Colonic mucosa (tissue), 4 donors: Measurements from ENCODE around the gene PHF21B. TPM values are rescaled to one million over a fixed set of nuclear protein-coding genes. Genes with fewer than 3 reads are reported as not detected.
A peak's percentile ranks its signal among the peaks of the same experiment; 100 is the strongest.

Experiments
- DNase-seq: peaks from one replicate; pipeline ENCODE4 v3.0.0-alpha.2; 2020
- H3K27ac ChIP-seq: fragments of 200-600 bp; one replicate; pipeline ENCODE4 v1.8.0; 2021
- H3K27me3 ChIP-seq: fragments of 200-600 bp; one replicate; pipeline ENCODE4 v1.8.0; 2021
- H3K36me3 ChIP-seq: fragments of 200-600 bp; one replicate; pipeline ENCODE4 v1.8.0; 2021
- H3K4me1 ChIP-seq: fragments of 200-600 bp; one replicate; pipeline ENCODE4 v1.8.0; 2021; ENCODE audit warnings: mild to moderate bottlenecking
- H3K4me3 ChIP-seq: fragments of 200-600 bp; one replicate; pipeline ENCODE4 v1.8.0; 2021
- H3K9ac ChIP-seq, 2 donors: one replicate each; pipeline ENCODE4 v1.7.0; 2013; ENCODE audit warnings: control low read depth in 2 of 2, low read depth in 2 of 2, low read length in 2 of 2
- H3K9me3 ChIP-seq: fragments of 200-600 bp; one replicate; pipeline ENCODE4 v1.8.0; 2021
- intact Hi-C: fragments of 100-400 bp; cut with DNase I; formaldehyde crosslinking; loops from one replicate; pipeline ENCODE4 v1.14.1; 2022
- total RNA-seq, 2 donors: library from RNA; stranded (reverse); fragmentation: NEBNext Ultra II Directional in 1 of 2; extraction: Animal tissue kit (Norgen Biotek cat#: 25700) in 1 of 2; gene quantifications; one replicate each; pipeline ENCODE4 v1.2.1, GENCODE V29; 2021
- TF ChIP-seq, protein P1 (sequence below): fragments of 200-600 bp; IDR thresholded peaks from one replicate; pipeline ENCODE4 v1.8.0; 2022; ENCODE audit warnings: antibody characterized with exemption, mild to moderate bottlenecking
- donor health status: healthy.
- donor health status: DM: no; HTN: no; CAD: no.
- donor health status: DM: no; HTN: no; CAD: no.

PHF21B gene
- not detected for total RNA-seq

DNA sequence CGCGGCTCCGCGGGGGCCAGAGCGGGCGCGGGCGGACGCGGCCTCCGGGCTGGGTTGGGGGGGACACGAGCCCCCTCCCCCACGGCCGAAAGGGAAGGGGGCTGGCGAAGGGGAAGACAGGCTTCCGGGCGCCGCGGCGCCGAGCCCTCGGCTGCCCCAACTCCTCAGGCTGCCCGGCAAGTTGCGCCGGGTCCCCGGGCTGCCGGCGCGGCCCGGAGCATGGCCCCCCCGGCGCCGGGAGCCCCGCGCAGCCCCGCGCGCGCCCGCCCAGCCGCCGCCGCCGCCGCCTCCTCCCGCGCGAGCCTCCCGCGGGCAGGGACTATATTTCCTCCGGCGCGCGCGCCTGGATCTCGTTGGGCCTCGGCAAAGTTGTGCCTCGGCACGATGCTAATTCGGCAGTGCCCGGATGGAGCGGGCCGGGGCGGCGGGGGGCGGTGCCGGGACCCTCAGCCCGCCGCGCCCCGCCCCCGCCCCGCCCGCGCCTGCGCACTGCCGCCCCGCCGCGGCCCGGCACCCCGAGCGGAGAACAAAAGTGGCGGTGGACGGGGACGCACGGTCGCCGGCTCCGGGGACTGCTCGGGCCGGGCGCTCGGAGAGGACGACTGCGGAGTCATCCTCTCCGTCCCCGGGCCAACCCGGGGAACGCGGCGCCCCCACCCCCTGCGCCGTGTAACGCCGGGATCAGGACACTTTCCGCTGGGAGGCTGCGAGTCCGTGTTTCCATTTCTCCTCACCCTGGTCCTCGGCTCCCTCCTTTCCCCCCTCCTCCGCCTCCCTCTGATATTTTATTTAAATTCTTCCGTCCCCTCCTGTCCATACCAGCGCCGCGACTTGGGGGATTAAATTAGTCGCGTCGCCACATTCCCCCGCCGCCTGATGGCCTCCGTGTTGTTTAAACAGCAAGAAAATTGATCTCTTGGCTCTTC lies at the start of gene PHF21B:
Gene PHF21B (minus strand): TSS at position 400 of the 926 bp plus-strand sequence. CDS start 456 bp downstream, outside the sequence.
- no peaks in the 10 kb centered on the region for H3K4me1 ChIP-seq
- peak within 1 kb of the TSS; percentile 11 for H3K4me3 ChIP-seq
- intact Hi-C loops, result no loop called here
- H3K27ac ChIP-seq, result no peak within 1 kb of the TSS
- TF ChIP-seq, protein P1, sequence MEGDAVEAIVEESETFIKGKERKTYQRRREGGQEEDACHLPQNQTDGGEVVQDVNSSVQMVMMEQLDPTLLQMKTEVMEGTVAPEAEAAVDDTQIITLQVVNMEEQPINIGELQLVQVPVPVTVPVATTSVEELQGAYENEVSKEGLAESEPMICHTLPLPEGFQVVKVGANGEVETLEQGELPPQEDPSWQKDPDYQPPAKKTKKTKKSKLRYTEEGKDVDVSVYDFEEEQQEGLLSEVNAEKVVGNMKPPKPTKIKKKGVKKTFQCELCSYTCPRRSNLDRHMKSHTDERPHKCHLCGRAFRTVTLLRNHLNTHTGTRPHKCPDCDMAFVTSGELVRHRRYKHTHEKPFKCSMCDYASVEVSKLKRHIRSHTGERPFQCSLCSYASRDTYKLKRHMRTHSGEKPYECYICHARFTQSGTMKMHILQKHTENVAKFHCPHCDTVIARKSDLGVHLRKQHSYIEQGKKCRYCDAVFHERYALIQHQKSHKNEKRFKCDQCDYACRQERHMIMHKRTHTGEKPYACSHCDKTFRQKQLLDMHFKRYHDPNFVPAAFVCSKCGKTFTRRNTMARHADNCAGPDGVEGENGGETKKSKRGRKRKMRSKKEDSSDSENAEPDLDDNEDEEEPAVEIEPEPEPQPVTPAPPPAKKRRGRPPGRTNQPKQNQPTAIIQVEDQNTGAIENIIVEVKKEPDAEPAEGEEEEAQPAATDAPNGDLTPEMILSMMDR, result no peak
- H3K9me3 ChIP-seq, result no peaks in the 10 kb centered on the region
- no peak within 1 kb of the TSS for H3K9ac ChIP-seq
- peak; percentile 20 for DNase-seq
- H3K27me3 ChIP-seq, result peaks cover 57% of the 10 kb centered on the region
- no peaks in the 10 kb centered on the region for H3K36me3 ChIP-seq

DNA sequence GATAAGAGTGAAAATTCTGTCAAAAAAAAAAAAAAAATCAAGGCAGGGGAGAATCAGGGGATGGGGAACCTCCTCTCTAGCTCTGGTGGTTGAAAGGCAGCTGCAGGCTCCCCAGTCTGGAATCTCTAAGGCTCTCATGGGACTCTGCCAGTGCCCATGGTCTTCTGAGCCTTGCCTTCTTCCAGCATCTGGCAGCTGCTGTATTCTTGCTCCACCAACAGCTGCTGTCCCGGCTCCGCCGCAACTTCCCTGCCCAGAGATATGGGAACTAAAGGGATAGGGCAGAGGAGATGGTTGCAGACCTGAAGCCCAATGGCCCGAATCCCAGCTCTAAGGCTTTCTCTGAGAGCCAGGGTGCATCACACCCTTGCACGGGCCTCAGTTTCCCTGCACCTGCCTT lies 49.5 kb upstream of the PHF21B start:
- DNase-seq, result no peak
- Histone ChIP-seq H3K36me3 (no peaks in the 10 kb centered on the region), H3K27ac (no peak overlapping the region), H3K4me3 (no peak overlapping the region), H3K9me3 (no peaks in the 10 kb centered on the region), H3K27me3 (no peaks in the 10 kb centered on the region), H3K9ac (no peak overlapping the region), H3K4me1 (no peaks in the 10 kb centered on the region)
- intact Hi-C loops, result no loop called here
- TF ChIP-seq, protein P1, result no peak

DNA sequence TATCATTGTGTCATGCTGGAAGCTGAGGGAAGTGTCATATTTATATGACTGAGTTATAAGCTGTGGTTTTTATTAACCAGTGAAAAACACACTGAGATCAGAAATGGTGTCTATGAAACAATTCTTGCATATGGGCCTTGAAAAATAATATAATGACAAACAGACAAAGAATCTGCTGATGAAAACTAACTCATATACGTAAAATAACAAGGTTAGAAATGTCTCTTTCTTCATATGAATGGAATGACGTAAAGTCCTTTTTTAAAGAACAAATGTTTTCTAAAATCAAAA lies 48.8 kb upstream of the PHF21B start:
- no peak for DNase-seq
- Histone ChIP-seq H3K4me1 (no peaks in the 10 kb centered on the region), H3K27me3 (no peaks in the 10 kb centered on the region), H3K36me3 (no peaks in the 10 kb centered on the region), H3K4me3 (no peak overlapping the region), H3K9me3 (no peaks in the 10 kb centered on the region), H3K9ac (no peak overlapping the region), H3K27ac (no peak overlapping the region)
- TF ChIP-seq, protein P1, result no peak
- intact Hi-C loops, result no loop called here

DNA sequence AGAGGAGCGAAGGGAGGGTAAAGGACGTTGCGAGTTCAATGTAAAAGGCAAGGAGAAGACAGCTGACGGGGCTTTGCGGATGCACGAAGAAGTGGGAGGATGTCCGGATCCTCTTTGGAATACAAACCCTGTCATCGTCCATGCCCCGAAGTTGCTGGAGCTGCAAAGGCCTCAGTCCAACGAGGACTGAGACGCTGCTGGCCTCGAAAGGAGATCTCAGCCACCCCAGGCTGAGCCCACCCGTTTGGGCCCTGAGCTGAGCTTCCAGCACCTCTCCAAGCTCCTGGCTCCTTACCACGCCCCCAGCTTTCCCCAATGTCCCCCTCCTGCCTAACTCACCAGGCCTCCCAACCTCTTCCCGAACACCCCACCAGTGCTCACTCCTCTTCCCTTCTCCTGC lies 46.1 kb upstream of the PHF21B start:
- H3K4me3 ChIP-seq, result no peak overlapping the region
- H3K27ac ChIP-seq, result no peak overlapping the region
- H3K4me1 ChIP-seq, result no peaks in the 10 kb centered on the region
- no peaks in the 10 kb centered on the region for H3K9me3 ChIP-seq
- H3K9ac ChIP-seq, result no peak overlapping the region
- intact Hi-C loops, result no loop called here
- no peaks in the 10 kb centered on the region for H3K27me3 ChIP-seq
- TF ChIP-seq, protein P1, result no peak
- H3K36me3 ChIP-seq, result no peaks in the 10 kb centered on the region
- no peak for DNase-seq

- Histone ChIP-seq H3K36me3 (no peaks in the 10 kb centered on the region), H3K9ac (no peak overlapping the region), H3K9me3 (no peaks in the 10 kb centered on the region), H3K27ac (no peak overlapping the region), H3K4me1 (no peaks in the 10 kb centered on the region), H3K4me3 (no peak overlapping the region), H3K27me3 (no peaks in the 10 kb centered on the region)
- TF ChIP-seq, protein P1, result no peak
- DNase-seq, result no peak
- intact Hi-C loops, result no loop called here
Observed at GRCh38 chr22:45053571-45053970, 43.8 kb upstream of the PHF21B start.
